HEK293 (cell line): ENCODE measurements around the gene TTLL1.
A peak's percentile ranks its signal among the peaks of the same experiment; 100 is the strongest.

Experiments
- YY2 ChIP-seq: fragments of 450-650 bp; formaldehyde crosslinking; IDR thresholded peaks from 2 replicates; pipeline ENCODE4 v1.5.1; 2016; ENCODE audit warnings: missing biosample characterization, missing genetic modification characterization
- ZNF221 ChIP-seq: fragments of 450-650 bp; formaldehyde crosslinking; IDR thresholded peaks from 2 replicates; pipeline ENCODE4 v1.5.1; 2017; ENCODE audit warnings: missing biosample characterization, missing genetic modification characterization, borderline replicate concordance
- ZNF302 ChIP-seq: fragments of 450-650 bp; formaldehyde crosslinking; IDR thresholded peaks from 2 replicates; pipeline ENCODE4 v1.5.1; 2016; ENCODE audit warnings: missing biosample characterization, missing genetic modification characterization, low read depth
- ZNF423 ChIP-seq: fragments of 450-650 bp; formaldehyde crosslinking; IDR thresholded peaks from 2 replicates; pipeline ENCODE4 v1.5.1; 2016; ENCODE audit warnings: missing biosample characterization, missing genetic modification characterization
- ZNF544 ChIP-seq: fragments of 450-650 bp; formaldehyde crosslinking; IDR thresholded peaks from 2 replicates; pipeline ENCODE4 v1.5.0; 2017; ENCODE audit warnings: missing biosample characterization, missing genetic modification characterization
- TF ChIP-seq, protein P1 (sequence below): fragments of 450-650 bp; formaldehyde crosslinking; IDR thresholded peaks from 2 replicates; pipeline ENCODE4 v1.5.1; 2016; ENCODE audit warnings: missing biosample characterization, missing genetic modification characterization
- TF ChIP-seq, protein P2 (sequence below): fragments of 450-650 bp; formaldehyde crosslinking; IDR thresholded peaks from 2 replicates; pipeline ENCODE4 v1.5.1; 2016; ENCODE audit warnings: missing biosample characterization, missing genetic modification characterization

DNA sequence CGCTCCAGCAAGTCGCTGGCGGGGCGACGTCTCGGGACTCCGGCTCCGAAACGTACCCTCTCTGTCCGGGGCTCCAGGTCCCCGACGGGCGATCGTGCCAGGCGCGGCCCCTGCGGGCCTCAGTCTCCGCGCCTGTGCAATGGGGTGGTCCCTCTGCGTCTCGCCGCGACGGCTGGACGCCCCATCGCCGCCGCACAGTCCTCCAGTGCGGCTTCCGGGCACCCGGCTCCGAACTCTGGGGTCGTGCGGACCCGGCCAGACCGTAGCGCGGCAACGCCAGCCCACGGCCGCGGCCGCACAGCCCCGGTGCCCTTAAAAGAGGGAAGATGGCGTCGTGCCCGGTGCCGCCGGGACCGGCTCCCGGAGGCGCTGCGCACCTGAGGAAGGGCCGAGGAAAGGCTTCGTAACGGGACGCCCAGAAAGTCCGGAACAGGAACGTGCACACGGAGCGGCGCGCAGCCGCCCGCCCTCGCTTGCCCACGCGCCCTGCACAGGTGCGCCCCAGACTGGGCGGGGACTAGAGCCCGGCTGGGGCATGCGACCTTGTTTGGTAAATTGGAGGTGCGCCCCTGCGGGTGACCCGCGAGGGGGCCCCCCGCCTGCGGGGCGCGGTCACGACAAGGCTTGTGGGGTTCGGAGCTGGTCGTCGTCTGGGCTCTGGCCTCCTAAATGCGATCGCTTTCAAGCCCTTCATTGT lies 21.9 kb upstream of the TTLL1 start:
- TF ChIP-seq ZNF302 (tag by site-specific recombination) = no peak
- TF ChIP-seq ZNF221 (tag by site-specific recombination) = no peak
- TF ChIP-seq, protein P1, sequence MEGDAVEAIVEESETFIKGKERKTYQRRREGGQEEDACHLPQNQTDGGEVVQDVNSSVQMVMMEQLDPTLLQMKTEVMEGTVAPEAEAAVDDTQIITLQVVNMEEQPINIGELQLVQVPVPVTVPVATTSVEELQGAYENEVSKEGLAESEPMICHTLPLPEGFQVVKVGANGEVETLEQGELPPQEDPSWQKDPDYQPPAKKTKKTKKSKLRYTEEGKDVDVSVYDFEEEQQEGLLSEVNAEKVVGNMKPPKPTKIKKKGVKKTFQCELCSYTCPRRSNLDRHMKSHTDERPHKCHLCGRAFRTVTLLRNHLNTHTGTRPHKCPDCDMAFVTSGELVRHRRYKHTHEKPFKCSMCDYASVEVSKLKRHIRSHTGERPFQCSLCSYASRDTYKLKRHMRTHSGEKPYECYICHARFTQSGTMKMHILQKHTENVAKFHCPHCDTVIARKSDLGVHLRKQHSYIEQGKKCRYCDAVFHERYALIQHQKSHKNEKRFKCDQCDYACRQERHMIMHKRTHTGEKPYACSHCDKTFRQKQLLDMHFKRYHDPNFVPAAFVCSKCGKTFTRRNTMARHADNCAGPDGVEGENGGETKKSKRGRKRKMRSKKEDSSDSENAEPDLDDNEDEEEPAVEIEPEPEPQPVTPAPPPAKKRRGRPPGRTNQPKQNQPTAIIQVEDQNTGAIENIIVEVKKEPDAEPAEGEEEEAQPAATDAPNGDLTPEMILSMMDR (tag by site-specific recombination) = no peak
- TF ChIP-seq, protein P2, sequence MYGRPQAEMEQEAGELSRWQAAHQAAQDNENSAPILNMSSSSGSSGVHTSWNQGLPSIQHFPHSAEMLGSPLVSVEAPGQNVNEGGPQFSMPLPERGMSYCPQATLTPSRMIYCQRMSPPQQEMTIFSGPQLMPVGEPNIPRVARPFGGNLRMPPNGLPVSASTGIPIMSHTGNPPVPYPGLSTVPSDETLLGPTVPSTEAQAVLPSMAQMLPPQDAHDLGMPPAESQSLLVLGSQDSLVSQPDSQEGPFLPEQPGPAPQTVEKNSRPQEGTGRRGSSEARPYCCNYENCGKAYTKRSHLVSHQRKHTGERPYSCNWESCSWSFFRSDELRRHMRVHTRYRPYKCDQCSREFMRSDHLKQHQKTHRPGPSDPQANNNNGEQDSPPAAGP = 0 out of 2 replicates have a peak, but pooled peaks have one; percentile 18
- no peak for TF ChIP-seq ZNF544 (tag by site-specific recombination)
- TF ChIP-seq YY2 (tag by site-specific recombination) = no peak
- no peak for TF ChIP-seq ZNF423
